HEK293 (cell line): ENCODE results near the gene WWOX.

Source experiments
- CTCF ChIA-PET: fragments of 350-600 bp; formaldehyde crosslinking; extraction: SDS; loops from one replicate; lab custom pipeline; 2021; ENCODE audit warnings: antibody characterized with exemption; lab: Yijun Ruan, JAX
- POLR2A ChIA-PET: fragments of 300-600 bp; formaldehyde crosslinking; extraction: SDS; loops from one replicate; lab custom pipeline; 2020; ENCODE audit warnings: antibody characterized with exemption, inconsistent platforms; lab: Yijun Ruan, JAX
- H3K27ac ChIP-seq: fragments of 200-500 bp; sonication (Bioruptor generic); 2 replicates; pipeline ENCODE4 v1.5.1; 2014; ENCODE audit warnings: low read depth, low read length, control low read depth, inconsistent platforms; ENCODE audit errors: extremely low read depth
- H3K36me3 ChIP-seq, 2 experiments: fragments of 200-500 bp in 1 of 2; sonication (Bioruptor generic) in 1 of 2; 1 replicate in 1 of 2; 2 replicates in 1 of 2; pipeline ENCODE4 v1.5.1; 2014 to 2017; ENCODE audit warnings: inconsistent platforms in 2 of 2, low read length in 2 of 2; ENCODE audit not compliant: control insufficient read depth in 2 of 2, insufficient read depth in 1 of 2
- H3K4me1 ChIP-seq: fragments of 200-500 bp; sonication (Bioruptor generic); 2 replicates; pipeline ENCODE4 v1.5.1; 2014; ENCODE audit warnings: mild to moderate bottlenecking, low read length, inconsistent platforms; ENCODE audit not compliant: control insufficient read depth, insufficient read depth
- H3K4me3 ChIP-seq: 2 replicates; pipeline ENCODE4 v1.5.1; 2011; ENCODE audit warnings: low read depth, mild to moderate bottlenecking, control low read depth, low read length, moderate library complexity
- H3K9me3 ChIP-seq: fragments of 200-500 bp; sonication (Bioruptor generic); 2 replicates; pipeline ENCODE4 v1.5.1; 2014; ENCODE audit warnings: low read depth, low read length, inconsistent platforms; ENCODE audit not compliant: control insufficient read depth, insufficient read depth
- GFI1B ChIP-seq: fragments of 450-650 bp; formaldehyde crosslinking; IDR thresholded peaks from 2 replicates; pipeline ENCODE4 v1.5.1; 2016; ENCODE audit warnings: missing biosample characterization, missing genetic modification characterization
- KLF8 ChIP-seq: fragments of 450-650 bp; formaldehyde crosslinking; IDR thresholded peaks from 2 replicates; pipeline ENCODE4 v1.5.1; 2016; ENCODE audit warnings: missing biosample characterization, missing genetic modification characterization
- PRDM10 ChIP-seq: fragments of 450-650 bp; formaldehyde crosslinking; IDR thresholded peaks from 2 replicates; pipeline ENCODE4 v1.5.1; 2016; ENCODE audit warnings: missing biosample characterization, missing genetic modification characterization
- SP2 ChIP-seq: fragments of 450-650 bp; formaldehyde crosslinking; IDR thresholded peaks from 2 replicates; pipeline ENCODE4 v1.5.1; 2016; ENCODE audit warnings: missing biosample characterization, missing genetic modification characterization
- ZFHX2 ChIP-seq: fragments of 450-650 bp; formaldehyde crosslinking; conservative IDR thresholded peaks from 2 replicates; pipeline ENCODE4 v1.5.1; 2016; ENCODE audit warnings: missing biosample characterization, missing genetic modification characterization
- ZFP41 ChIP-seq: fragments of 450-650 bp; formaldehyde crosslinking; IDR thresholded peaks from 2 replicates; pipeline ENCODE4 v1.5.1; 2016; ENCODE audit warnings: missing biosample characterization, missing genetic modification characterization, borderline replicate concordance
- ZNF175 ChIP-seq: fragments of 450-650 bp; formaldehyde crosslinking; IDR thresholded peaks from 2 replicates; pipeline ENCODE4 v1.5.1; 2016; ENCODE audit warnings: missing biosample characterization, missing genetic modification characterization
- ZNF202 ChIP-seq: fragments of 450-650 bp; formaldehyde crosslinking; IDR thresholded peaks from 2 replicates; pipeline ENCODE4 v1.5.1; 2016; ENCODE audit warnings: missing biosample characterization, missing genetic modification characterization, borderline replicate concordance
- ZNF211 ChIP-seq: fragments of 450-650 bp; formaldehyde crosslinking; IDR thresholded peaks from 2 replicates; pipeline ENCODE4 v1.5.1; 2016; ENCODE audit warnings: low read depth, missing biosample characterization, missing genetic modification characterization
- ZNF514 ChIP-seq: fragments of 450-650 bp; formaldehyde crosslinking; IDR thresholded peaks from 2 replicates; pipeline ENCODE4 v1.5.1; 2016; ENCODE audit warnings: missing biosample characterization, missing genetic modification characterization
- ZNF518A ChIP-seq: fragments of 450-650 bp; formaldehyde crosslinking; conservative IDR thresholded peaks from 2 replicates; pipeline ENCODE4 v1.5.1; 2016; ENCODE audit warnings: low read depth, missing biosample characterization, missing genetic modification characterization
- ZNF521 ChIP-seq: fragments of 450-650 bp; formaldehyde crosslinking; IDR thresholded peaks from 2 replicates; pipeline ENCODE4 v1.5.1; 2017; ENCODE audit warnings: missing biosample characterization, mild to moderate bottlenecking, missing genetic modification characterization
- ZNF626 ChIP-seq: fragments of 450-650 bp; sonication (Bioruptor Pico); formaldehyde crosslinking; IDR thresholded peaks from 2 replicates; pipeline ENCODE4 v1.5.1; 2018; ENCODE audit warnings: missing biosample characterization, missing genetic modification characterization, inconsistent platforms
- ZNF830 ChIP-seq: fragments of 450-650 bp; IDR thresholded peaks from 2 replicates; pipeline ENCODE4 v1.5.0; 2018; ENCODE audit warnings: missing biosample characterization, missing genetic modification characterization, low read depth, mild to moderate bottlenecking, moderate library complexity
- TF ChIP-seq, protein P1 (sequence below): fragments of 450-650 bp; formaldehyde crosslinking; IDR thresholded peaks from 2 replicates; pipeline ENCODE4 v1.5.1; 2016; ENCODE audit warnings: missing biosample characterization, missing genetic modification characterization

The WWOX gene

DNA sequence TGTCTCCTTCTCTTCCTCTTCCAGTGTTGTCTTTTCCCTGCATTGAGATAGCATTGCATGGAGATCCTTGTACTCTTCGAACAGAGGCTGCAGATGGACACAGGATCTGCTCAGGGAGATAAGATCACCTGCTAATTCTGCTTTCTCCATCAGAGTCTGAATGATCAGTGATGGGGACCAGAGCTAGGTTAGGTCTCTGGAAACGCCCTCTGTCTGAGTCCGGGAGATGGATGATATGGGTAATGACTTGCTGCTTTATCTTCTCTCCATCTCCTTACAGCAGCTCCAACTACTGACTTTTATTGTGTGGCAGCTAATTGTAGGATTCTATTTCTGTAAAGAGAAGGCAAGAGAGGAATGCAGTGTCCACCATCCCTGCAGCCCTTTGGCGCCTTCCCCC is 435.6 kb downstream of the WWOX start (continued):
- TF ChIP-seq ZFHX2 (tag by site-specific recombination) (no peak), ZNF521 (tag by site-specific recombination) (no peak), ZNF175 (tag by site-specific recombination) (no peak), ZNF211 (tag by site-specific recombination) (no peak), ZFP41 (tag by site-specific recombination) (no peak), ZNF626 (tag by site-specific recombination) (no peak)
- TF ChIP-seq, protein P1, sequence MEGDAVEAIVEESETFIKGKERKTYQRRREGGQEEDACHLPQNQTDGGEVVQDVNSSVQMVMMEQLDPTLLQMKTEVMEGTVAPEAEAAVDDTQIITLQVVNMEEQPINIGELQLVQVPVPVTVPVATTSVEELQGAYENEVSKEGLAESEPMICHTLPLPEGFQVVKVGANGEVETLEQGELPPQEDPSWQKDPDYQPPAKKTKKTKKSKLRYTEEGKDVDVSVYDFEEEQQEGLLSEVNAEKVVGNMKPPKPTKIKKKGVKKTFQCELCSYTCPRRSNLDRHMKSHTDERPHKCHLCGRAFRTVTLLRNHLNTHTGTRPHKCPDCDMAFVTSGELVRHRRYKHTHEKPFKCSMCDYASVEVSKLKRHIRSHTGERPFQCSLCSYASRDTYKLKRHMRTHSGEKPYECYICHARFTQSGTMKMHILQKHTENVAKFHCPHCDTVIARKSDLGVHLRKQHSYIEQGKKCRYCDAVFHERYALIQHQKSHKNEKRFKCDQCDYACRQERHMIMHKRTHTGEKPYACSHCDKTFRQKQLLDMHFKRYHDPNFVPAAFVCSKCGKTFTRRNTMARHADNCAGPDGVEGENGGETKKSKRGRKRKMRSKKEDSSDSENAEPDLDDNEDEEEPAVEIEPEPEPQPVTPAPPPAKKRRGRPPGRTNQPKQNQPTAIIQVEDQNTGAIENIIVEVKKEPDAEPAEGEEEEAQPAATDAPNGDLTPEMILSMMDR (tag by site-specific recombination): no peak

- CTCF ChIA-PET: interaction anchor here (0.7 kb wide), 1 partner anchor 19 kb away, joined by 3 read pairs; no protein-coding TSS in a partner anchor
- no peak overlapping the region for H3K4me3 ChIP-seq
- POLR2A ChIA-PET: no interaction called here
Observed at GRCh38 chr16:78537511-78537910, 438.1 kb downstream of the WWOX start.

More at GRCh38 chr16:78537511-78537910, 438.1 kb downstream of the WWOX start:
- no peaks in the 10 kb centered on the region for H3K4me1 ChIP-seq
- H3K36me3 ChIP-seq: no peaks in the 10 kb centered on the region
- no peak overlapping the region for H3K27ac ChIP-seq
- H3K9me3 ChIP-seq: no peaks in the 10 kb centered on the region
- TF ChIP-seq ZNF202 (tag by site-specific recombination): no peak
- TF ChIP-seq ZNF518A (tag by site-specific recombination): no peak
- no peak for TF ChIP-seq KLF8 (tag by site-specific recombination)
- no peak for TF ChIP-seq ZNF514
- TF ChIP-seq SP2 (tag by site-specific recombination): no peak
- TF ChIP-seq ZNF830 (tag by site-specific recombination): no peak
- no peak for TF ChIP-seq GFI1B (tag by site-specific recombination)
- no peak for TF ChIP-seq PRDM10 (tag by site-specific recombination)
